Gastrocnemius medialis (tissue), 4 donors: ENCODE data around the gene DAB2IP. TPM values are rescaled to one million over a fixed set of nuclear protein-coding genes. Genes with fewer than 3 reads are reported as not detected.

Source experiments
- ATAC-seq, 2 donors: fragments of 150-250 bp; one replicate each; pipeline ENCODE4 v1.9.1; 2016
- DNase-seq, 2 donors: peaks; one replicate each; pipeline ENCODE4 v3.0.0-alpha.2; 2019
- H3K27ac ChIP-seq, 4 donors: fragments of 200-600 bp; sonication (generic); 1 replicate in 1 of 4; 2 replicates in 3 of 4; pipeline ENCODE4 v1.5.1; 2016 to 2018; ENCODE audit warnings: mild to moderate bottlenecking in 2 of 4, moderate library complexity in 1 of 4
- H3K27me3 ChIP-seq, 3 donors: fragments of 200-600 bp; sonication (generic) in 2 of 3; 1 replicate in 1 of 3; 2 replicates in 2 of 3; pipeline versions ENCODE4 v1.5.1 to v1.6.0; 2016 to 2019; ENCODE audit warnings: mild to moderate bottlenecking in 1 of 3, moderate library complexity in 1 of 3
- H3K36me3 ChIP-seq, 2 donors: fragments of 200-600 bp; sonication (generic) in 1 of 2; one replicate each; pipeline ENCODE4 v1.5.1; 2017 to 2018
- H3K4me1 ChIP-seq, 2 donors: fragments of 200-600 bp; sonication (generic) in 1 of 2; one replicate each; pipeline ENCODE4 v1.5.1; 2016 to 2017; ENCODE audit warnings: mild to moderate bottlenecking in 2 of 2
- H3K4me3 ChIP-seq, 4 donors: fragments of 200-600 bp; sonication (generic) in 3 of 4; 1 replicate in 1 of 4; 2 replicates in 3 of 4; pipeline ENCODE4 v1.5.1; 2016 to 2019; ENCODE audit warnings: mild to moderate bottlenecking in 2 of 4
- H3K9me3 ChIP-seq, 3 donors: fragments of 200-600 bp; sonication (generic) in 2 of 3; 1 replicate in 1 of 3; 2 replicates in 2 of 3; pipeline ENCODE4 v1.5.1; 2016 to 2019
- POLR2A ChIP-seq, 2 donors: fragments of 450-650 bp; IDR thresholded peaks; one replicate each; pipeline ENCODE4 v1.6.1; 2017; ENCODE audit warnings: antibody characterized with exemption in 2 of 2, mild to moderate bottlenecking in 2 of 2, moderate library complexity in 2 of 2
- in situ Hi-C, 4 donors: fragments of 200-750 bp; cut with MboI; loops; one replicate each; pipeline versions ENCODE4 v1.15.0 to v1.8.0; 2017; ENCODE audit warnings: low sequenced_read_pairs in 4 of 4
- intact Hi-C: fragments of 100-400 bp; cut with DNase I; formaldehyde crosslinking; loops from one replicate; pipeline ENCODE4 v1.15.1; 2023; ENCODE audit warnings: low total_unique reads
- total RNA-seq, 4 donors: library from RNA; depleted of rRNA; stranded (reverse); fragments of >200 nt; gene quantifications; one replicate each; pipeline versions ENCODE4 v1.1.0 to v1.2.3, GENCODE V29; 2016
- TF ChIP-seq, protein P1 (sequence below), 5 experiments: fragments of 450-650 bp in 3 of 5; fragments of 200-600 bp in 2 of 5; sonication (generic) in 2 of 5; IDR thresholded peaks in 4 of 5; conservative IDR thresholded peaks in 1 of 5; 1 replicate in 4 of 5; 2 replicates in 1 of 5; pipeline ENCODE4 v1.5.1; 2016 to 2019; ENCODE audit warnings: antibody characterized with exemption in 5 of 5, mild to moderate bottlenecking in 3 of 5, moderate library complexity in 3 of 5

The DAB2IP gene
- total RNA-seq, 4 donors from 2014 or later, result 22.7 to 68.2 (median 37.4) TPM

DNA sequence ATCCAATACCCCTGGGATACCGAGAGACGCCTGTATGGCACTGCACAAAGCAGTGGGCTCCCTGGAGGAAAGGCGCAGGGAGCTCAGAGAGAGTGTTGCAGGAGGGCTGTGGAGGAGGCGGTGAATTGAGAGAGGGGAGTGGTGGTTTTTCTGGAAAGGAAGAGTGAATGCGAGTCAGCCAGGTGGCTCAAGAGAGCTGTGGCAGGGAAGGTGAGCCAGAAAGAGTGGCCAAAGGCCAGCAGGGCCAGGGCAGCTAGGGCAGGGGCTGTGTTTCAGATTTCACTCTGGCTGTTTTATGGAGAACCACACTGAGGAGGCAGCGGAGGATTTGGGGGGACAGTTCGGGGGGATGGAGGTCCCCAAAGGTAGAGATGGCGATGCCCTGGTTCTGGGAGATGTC, 13.0 kb upstream of the DAB2IP start:
- no peaks in the 10 kb centered on the region for H3K27me3 ChIP-seq
- ATAC-seq (no peak), DNase-seq (no peak)
- H3K4me3 ChIP-seq, result no peak overlapping the region
- peaks cover 73 to 77% of the 10 kb centered on the region in 2 donors for H3K4me1 ChIP-seq
- TF ChIP-seq POLR2A (IDR thresholded peaks at IDR 0.05), result no peak
- TF ChIP-seq, protein P1, sequence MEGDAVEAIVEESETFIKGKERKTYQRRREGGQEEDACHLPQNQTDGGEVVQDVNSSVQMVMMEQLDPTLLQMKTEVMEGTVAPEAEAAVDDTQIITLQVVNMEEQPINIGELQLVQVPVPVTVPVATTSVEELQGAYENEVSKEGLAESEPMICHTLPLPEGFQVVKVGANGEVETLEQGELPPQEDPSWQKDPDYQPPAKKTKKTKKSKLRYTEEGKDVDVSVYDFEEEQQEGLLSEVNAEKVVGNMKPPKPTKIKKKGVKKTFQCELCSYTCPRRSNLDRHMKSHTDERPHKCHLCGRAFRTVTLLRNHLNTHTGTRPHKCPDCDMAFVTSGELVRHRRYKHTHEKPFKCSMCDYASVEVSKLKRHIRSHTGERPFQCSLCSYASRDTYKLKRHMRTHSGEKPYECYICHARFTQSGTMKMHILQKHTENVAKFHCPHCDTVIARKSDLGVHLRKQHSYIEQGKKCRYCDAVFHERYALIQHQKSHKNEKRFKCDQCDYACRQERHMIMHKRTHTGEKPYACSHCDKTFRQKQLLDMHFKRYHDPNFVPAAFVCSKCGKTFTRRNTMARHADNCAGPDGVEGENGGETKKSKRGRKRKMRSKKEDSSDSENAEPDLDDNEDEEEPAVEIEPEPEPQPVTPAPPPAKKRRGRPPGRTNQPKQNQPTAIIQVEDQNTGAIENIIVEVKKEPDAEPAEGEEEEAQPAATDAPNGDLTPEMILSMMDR (IDR thresholded peaks at IDR 0.05 in 4 of 5, conservative IDR thresholded peaks at IDR 0.05 in 1 of 5), result no peak
- H3K27ac ChIP-seq, result peak overlapping the region; percentile 31 to 69 (median 51)
- in situ Hi-C loops, result no loop called here
- no peaks in the 10 kb centered on the region for H3K9me3 ChIP-seq
- H3K36me3 ChIP-seq, result no peaks in the 10 kb centered on the region
- intact Hi-C loops, result no loop called here

- H3K4me1 ChIP-seq, result peaks cover 71 to 75% of the 10 kb centered on the region in 2 donors
- in situ Hi-C loops (no loop called here), intact Hi-C loops (no loop called here)
- no peaks in the 10 kb centered on the region for H3K36me3 ChIP-seq
- TF ChIP-seq, protein P1 (IDR thresholded peaks at IDR 0.05 in 4 of 5, conservative IDR thresholded peaks at IDR 0.05 in 1 of 5), result no peak
- TF ChIP-seq POLR2A (IDR thresholded peaks at IDR 0.05), result no peak
- no peak for DNase-seq
- no peaks in the 10 kb centered on the region for H3K9me3 ChIP-seq
- H3K27ac ChIP-seq, result peak overlapping the region; percentile 47 to 69 (median 60)
- H3K27me3 ChIP-seq, result no peaks in the 10 kb centered on the region
- no peak overlapping the region for H3K4me3 ChIP-seq
- ATAC-seq, result peak in 1 of 2 donors; percentile 24
Observed at GRCh38 chr9:121638901-121639592, 12.4 kb upstream of the DAB2IP start.

DNA sequence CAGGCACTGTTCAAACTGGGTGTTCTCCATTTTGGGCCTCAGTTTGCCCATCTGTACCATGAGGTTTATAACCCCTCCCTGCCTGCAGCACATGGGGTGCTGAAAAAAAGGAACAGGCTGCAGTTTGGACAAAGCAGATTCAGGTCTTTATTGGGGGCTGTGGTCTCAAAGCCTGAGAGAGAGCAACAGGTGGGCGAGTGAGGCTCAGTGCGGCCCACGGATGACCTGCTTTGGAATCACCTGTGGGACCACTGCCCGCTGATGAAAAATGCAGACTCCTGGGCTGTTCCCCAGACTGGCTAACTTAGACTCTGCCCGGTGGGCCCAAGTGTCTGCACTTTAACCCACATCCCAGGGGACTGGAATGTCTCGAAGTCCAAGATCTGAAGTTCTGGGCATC, 11.8 kb upstream of the DAB2IP start:
- no peak for TF ChIP-seq POLR2A (IDR thresholded peaks at IDR 0.05)
- TF ChIP-seq, protein P1 (IDR thresholded peaks at IDR 0.05 in 4 of 5, conservative IDR thresholded peaks at IDR 0.05 in 1 of 5), result no peak
- intact Hi-C loops (loop anchor here (2.0 kb wide), 1 partner anchor 47 kb away; no protein-coding TSS in a partner anchor), in situ Hi-C loops (no loop called here)
- H3K36me3 ChIP-seq, result no peaks in the 10 kb centered on the region
- peaks cover 68 to 72% of the 10 kb centered on the region in 2 donors for H3K4me1 ChIP-seq
- ATAC-seq (no peak), DNase-seq (no peak)
- H3K27me3 ChIP-seq, result no peaks in the 10 kb centered on the region
- H3K27ac ChIP-seq, result peak overlapping the region; percentile 47 to 69 (median 60)
- H3K9me3 ChIP-seq, result no peaks in the 10 kb centered on the region
- no peak overlapping the region for H3K4me3 ChIP-seq

- Histone ChIP-seq H3K4me1 (peaks cover 68 to 72% of the 10 kb centered on the region in 2 donors), H3K4me3 (no peak overlapping the region), H3K27ac (peak overlapping the region; percentile 47 to 69 (median 60)), H3K36me3 (no peaks in the 10 kb centered on the region), H3K9me3 (no peaks in the 10 kb centered on the region), H3K27me3 (no peaks in the 10 kb centered on the region)
- intact Hi-C loops (loop anchor here (2.0 kb wide), 1 partner anchor 47 kb away; no protein-coding TSS in a partner anchor), in situ Hi-C loops (no loop called here)
- ATAC-seq (peak; percentile 58 to 68), DNase-seq (peak in 1 of 2 donors; percentile 71)
- TF ChIP-seq, protein P1 (IDR thresholded peaks at IDR 0.05 in 4 of 5, conservative IDR thresholded peaks at IDR 0.05 in 1 of 5), result peak; percentile 62 to 82 (median 76)
- no peak for TF ChIP-seq POLR2A (IDR thresholded peaks at IDR 0.05)
Observed at GRCh38 chr9:121640076-121640475, 11.4 kb upstream of the DAB2IP start.
